HG02571 (cell line): ENCODE results near the gene CPE.
A peak's percentile ranks its signal among the peaks of the same experiment; 100 is the strongest.
"Not testable (repeated sequence)": the region's sequence is repeated elsewhere in the genome, so short reads cannot be mapped to it uniquely, and the experiment has no call there.

ENCODE experiments used
- ATAC-seq: cut with Tn5 transposase; IDR thresholded peaks from one replicate; pipeline ENCODE4 v1.9.1; 2021; ENCODE audit warnings: mild to moderate bottlenecking, moderate library complexity; ENCODE audit not compliant: unreplicated experiment

Gene CPE

GRCh38 chr4:165378745-165379677 is at the start of gene CPE:
CPE (plus strand) TSS chr4:165379008; CDS start chr4:165379222, 214 bp downstream.
- ATAC-seq, result peak; percentile 83

- ATAC-seq, result no peak
These were observed 48.7 kb upstream of the CPE start for GRCh38 chr4:165330071-165330470.

GRCh38 chr4:165330666-165331065 is 48.1 kb upstream of the CPE start:
- no peak for ATAC-seq

- no peak for ATAC-seq
These were observed 47.4 kb upstream of the CPE start for GRCh38 chr4:165331359-165331758.

GRCh38 chr4:165331823-165332222 is 47.0 kb upstream of the CPE start:
- ATAC-seq, result no peak

GRCh38 chr4:165332502-165332901 is 46.3 kb upstream of the CPE start:
- no peak for ATAC-seq

- no peak for ATAC-seq
These were observed 43.6 kb upstream of the CPE start for GRCh38 chr4:165335163-165335703.

- no peak for ATAC-seq
These were observed 42.1 kb upstream of the CPE start for GRCh38 chr4:165336743-165337142.

- not testable (repeated sequence) for ATAC-seq
These were observed 36.5 kb upstream of the CPE start for GRCh38 chr4:165342340-165342739.

GRCh38 chr4:165343353-165344191 is 35.2 kb upstream of the CPE start:
- ATAC-seq, result no peak

GRCh38 chr4:165345666-165346417 is 33.0 kb upstream of the CPE start:
- ATAC-seq, result no peak

GRCh38 chr4:165347647-165348569 is 30.9 kb upstream of the CPE start:
- ATAC-seq, result no peak

GRCh38 chr4:165351359-165352130 is 27.3 kb upstream of the CPE start:
- ATAC-seq, result no peak

GRCh38 chr4:165355900-165356300 is 22.9 kb upstream of the CPE start:
- no peak for ATAC-seq

GRCh38 chr4:165359506-165359905 is 19.3 kb upstream of the CPE start:
- ATAC-seq, result no peak

GRCh38 chr4:165360041-165360695 is 18.6 kb upstream of the CPE start:
- ATAC-seq, result no peak

GRCh38 chr4:165360985-165361670 is 17.7 kb upstream of the CPE start:
- ATAC-seq, result no peak

- no peak for ATAC-seq
These were observed 17.0 kb upstream of the CPE start for GRCh38 chr4:165361810-165362209.
